Neural cell (in vitro differentiated cells): ENCODE measurements around the gene KCNK15. TPM values are rescaled to one million over a fixed set of nuclear protein-coding genes. Genes with fewer than 3 reads are reported as not detected.

ENCODE experiments used
- H2AFZ ChIP-seq: fragments of 200-600, 300-800 bp; sonication (generic), shearing (Covaris generic); 2 replicates; pipeline ENCODE4 v1.6.0; 2014; ENCODE audit warnings: low read depth, mild to moderate bottlenecking, antibody characterized with exemption, low read length, moderate library complexity
- H3F3A ChIP-seq: fragments of 200-600 bp; shearing (Covaris generic); 2 replicates; pipeline ENCODE4 v1.6.1; 2016; ENCODE audit warnings: mild to moderate bottlenecking, moderate library complexity, mixed read lengths, antibody characterized with exemption, low read length; ENCODE audit not compliant: insufficient read depth, poor library complexity, severe bottlenecking
- H3K27ac ChIP-seq: fragments of 200-600, 300-800 bp; sonication (generic), shearing (Covaris generic); 2 replicates; pipeline ENCODE4 v1.5.1; 2014; ENCODE audit warnings: mild to moderate bottlenecking, low read length, moderate library complexity
- H3K27me3 ChIP-seq: fragments of 300-800, 200-600 bp; sonication (generic), shearing (Covaris generic); 2 replicates; pipeline ENCODE4 v1.6.0; 2014; ENCODE audit warnings: mild to moderate bottlenecking, low read depth, low read length, moderate library complexity; ENCODE audit not compliant: insufficient read depth
- H3K36me3 ChIP-seq: fragments of 300-800, 200-600 bp; sonication (generic), shearing (Covaris generic); 2 replicates; pipeline ENCODE4 v1.5.1; 2014; ENCODE audit warnings: mild to moderate bottlenecking, antibody characterized with exemption, low read length, moderate library complexity; ENCODE audit not compliant: insufficient read depth
- H3K4me2 ChIP-seq: fragments of 300-800, 200-600 bp; sonication (generic), shearing (Covaris generic); 2 replicates; pipeline ENCODE4 v1.6.0; 2014; ENCODE audit warnings: mild to moderate bottlenecking, low read length
- H3K4me3 ChIP-seq: fragments of 300-800, 200-600 bp; sonication (generic), shearing (Covaris generic); 2 replicates; pipeline ENCODE4 v1.5.1; 2014; ENCODE audit warnings: mild to moderate bottlenecking, low read length, moderate library complexity
- H3K79me2 ChIP-seq: fragments of 200-600 bp; shearing (Covaris generic); replicated peaks from 2 replicates; pipeline ENCODE4 v1.6.0; 2014; ENCODE audit warnings: mild to moderate bottlenecking, low read length, moderate library complexity; ENCODE audit not compliant: insufficient read depth
- H3K9ac ChIP-seq: fragments of 300-800, 200-600 bp; sonication (generic), shearing (Covaris generic); 2 replicates; pipeline ENCODE4 v1.6.1; 2016; ENCODE audit warnings: mild to moderate bottlenecking, low read length, mixed read lengths
- H3K9me2 ChIP-seq: fragments of 200-600 bp; shearing (Covaris generic); 2 replicates; pipeline ENCODE4 v1.6.1; 2016; ENCODE audit warnings: mild to moderate bottlenecking, low read length, mixed read lengths; ENCODE audit not compliant: insufficient read depth
- H3K9me3 ChIP-seq: fragments of 200-600, 300-800 bp; sonication (generic), shearing (Covaris generic); 2 replicates; pipeline ENCODE4 v1.6.1; 2016; ENCODE audit warnings: mild to moderate bottlenecking, mixed run types, low read length, moderate library complexity, mixed read lengths
- H4K20me1 ChIP-seq: fragments of 200-600 bp; shearing (Covaris generic); 2 replicates; pipeline ENCODE4 v1.6.1; 2016; ENCODE audit warnings: mild to moderate bottlenecking, mixed run types; ENCODE audit not compliant: insufficient read depth
- EP300 ChIP-seq: fragments of 450-650 bp; conservative IDR thresholded peaks from 2 replicates; pipeline ENCODE4 v1.6.1; 2014; ENCODE audit warnings: antibody characterized with exemption, mild to moderate bottlenecking, moderate library complexity; ENCODE audit not compliant: poor library complexity, severe bottlenecking
- EZH2 ChIP-seq: fragments of 200-600, 300-800 bp; shearing (Covaris generic), sonication (generic); IDR thresholded peaks from 2 replicates; pipeline ENCODE4 v1.6.1; 2014; ENCODE audit warnings: antibody characterized with exemption, low read length, borderline replicate concordance, mild to moderate bottlenecking; ENCODE audit not compliant: insufficient read depth, poor library complexity, severe bottlenecking
- MXI1 ChIP-seq: fragments of 450-650 bp; conservative IDR thresholded peaks from 2 replicates; pipeline ENCODE4 v1.6.1; 2014; ENCODE audit warnings: antibody characterized with exemption, mild to moderate bottlenecking; ENCODE audit not compliant: poor library complexity, severe bottlenecking
- POLR2AphosphoS5 ChIP-seq: IDR thresholded peaks from 2 replicates; pipeline ENCODE4 v1.6.1; 2012
- RAD21 ChIP-seq: fragments of 450-650 bp; conservative IDR thresholded peaks from 2 replicates; pipeline ENCODE4 v1.6.1; 2014; ENCODE audit warnings: antibody characterized with exemption, mild to moderate bottlenecking, moderate library complexity
- SMC3 ChIP-seq: fragments of 450-650 bp; conservative IDR thresholded peaks from 2 replicates; pipeline ENCODE4 v1.6.1; 2014; ENCODE audit warnings: antibody characterized with exemption, mild to moderate bottlenecking, moderate library complexity; ENCODE audit not compliant: poor library complexity
- TAF1 ChIP-seq: IDR thresholded peaks from 2 replicates; pipeline ENCODE4 v1.6.1; 2012; ENCODE audit warnings: low read depth
- polyA plus RNA-seq: library from polyadenylated mRNA; depleted of rRNA; stranded (reverse); fragments of >200 nt; gene quantifications from 2 replicates; pipeline ENCODE4 v1.2.3, GENCODE V29; 2014
- TF ChIP-seq, protein P1 (sequence below): fragments of 450-650 bp; IDR thresholded peaks from 2 replicates; pipeline ENCODE4 v1.5.1; 2014; ENCODE audit warnings: antibody characterized with exemption, mild to moderate bottlenecking, moderate library complexity; ENCODE audit not compliant: poor library complexity, severe bottlenecking
- TF ChIP-seq, protein P2 (sequence below): IDR thresholded peaks from 2 replicates; pipeline ENCODE4 v1.6.1; 2012; ENCODE audit warnings: borderline replicate concordance

Gene KCNK15
- polyA plus RNA-seq, 1 donor from 2014 or later = not detected

DNA sequence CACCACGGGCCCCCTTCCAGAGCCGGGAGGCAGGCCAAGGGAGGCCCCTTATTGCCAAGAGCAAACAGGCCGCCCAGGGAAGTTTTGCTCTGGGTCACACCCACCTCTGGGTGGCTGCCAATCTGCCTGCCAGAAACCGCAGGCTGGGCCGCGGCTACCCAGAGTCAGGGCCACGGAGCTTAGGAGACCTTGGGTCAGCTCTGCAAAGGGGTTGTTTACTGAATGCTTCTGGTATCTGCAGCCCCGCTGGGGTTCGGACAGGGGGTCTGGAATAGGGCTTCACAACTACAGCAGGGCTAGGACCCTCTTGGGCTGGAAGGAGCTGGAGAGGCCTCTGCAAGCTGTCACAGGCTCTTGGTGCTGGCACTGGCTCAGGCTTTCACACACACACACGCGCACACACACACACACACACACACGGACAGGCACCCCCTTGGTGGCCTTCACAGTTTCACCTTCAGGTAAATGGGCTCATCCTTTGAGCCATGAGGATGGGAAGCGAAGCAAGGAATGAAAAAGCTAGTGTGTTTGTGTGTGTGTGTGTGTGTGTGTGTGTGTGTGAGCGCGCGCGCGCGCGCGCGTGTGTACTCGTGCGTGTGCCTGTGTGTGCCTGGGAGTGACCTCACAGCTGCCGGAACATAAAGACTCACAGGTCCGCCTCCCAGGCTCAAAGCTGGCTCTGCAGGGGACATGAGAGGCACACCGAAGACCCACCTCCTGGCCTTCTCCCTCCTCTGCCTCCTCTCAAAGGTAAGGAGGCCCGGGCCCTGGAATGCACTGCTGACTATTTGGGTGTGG lies 30.8 kb upstream of the KCNK15 start, which contains the start of gene CCN5:
Gene CCN5 (plus strand): TSS at position 669 of the 798 bp plus-strand sequence. CDS start 22 bp downstream, at position 691.
- Histone ChIP-seq H2AFZ (no peak within 1 kb of the TSS), H3K9me3 (no peaks in the 10 kb centered on the region), H3K27me3 (no peaks in the 10 kb centered on the region), H3K9me2 (no peaks in the 10 kb centered on the region), H3K79me2 (no peaks in the 10 kb centered on the region), H3F3A (no peaks in the 10 kb centered on the region), H3K27ac (no peak within 1 kb of the TSS), H4K20me1 (no peaks in the 10 kb centered on the region), H3K4me3 (no peak within 1 kb of the TSS), H3K4me2 (no peak within 1 kb of the TSS), H3K9ac (no peak within 1 kb of the TSS), H3K36me3 (no peaks in the 10 kb centered on the region)
- TF ChIP-seq RAD21 (no peak), TAF1 (no peak), POLR2AphosphoS5 (no peak), EP300 (no peak), MXI1 (no peak), EZH2 (no peak)
- TF ChIP-seq, protein P1, sequence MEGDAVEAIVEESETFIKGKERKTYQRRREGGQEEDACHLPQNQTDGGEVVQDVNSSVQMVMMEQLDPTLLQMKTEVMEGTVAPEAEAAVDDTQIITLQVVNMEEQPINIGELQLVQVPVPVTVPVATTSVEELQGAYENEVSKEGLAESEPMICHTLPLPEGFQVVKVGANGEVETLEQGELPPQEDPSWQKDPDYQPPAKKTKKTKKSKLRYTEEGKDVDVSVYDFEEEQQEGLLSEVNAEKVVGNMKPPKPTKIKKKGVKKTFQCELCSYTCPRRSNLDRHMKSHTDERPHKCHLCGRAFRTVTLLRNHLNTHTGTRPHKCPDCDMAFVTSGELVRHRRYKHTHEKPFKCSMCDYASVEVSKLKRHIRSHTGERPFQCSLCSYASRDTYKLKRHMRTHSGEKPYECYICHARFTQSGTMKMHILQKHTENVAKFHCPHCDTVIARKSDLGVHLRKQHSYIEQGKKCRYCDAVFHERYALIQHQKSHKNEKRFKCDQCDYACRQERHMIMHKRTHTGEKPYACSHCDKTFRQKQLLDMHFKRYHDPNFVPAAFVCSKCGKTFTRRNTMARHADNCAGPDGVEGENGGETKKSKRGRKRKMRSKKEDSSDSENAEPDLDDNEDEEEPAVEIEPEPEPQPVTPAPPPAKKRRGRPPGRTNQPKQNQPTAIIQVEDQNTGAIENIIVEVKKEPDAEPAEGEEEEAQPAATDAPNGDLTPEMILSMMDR = no peak

DNA sequence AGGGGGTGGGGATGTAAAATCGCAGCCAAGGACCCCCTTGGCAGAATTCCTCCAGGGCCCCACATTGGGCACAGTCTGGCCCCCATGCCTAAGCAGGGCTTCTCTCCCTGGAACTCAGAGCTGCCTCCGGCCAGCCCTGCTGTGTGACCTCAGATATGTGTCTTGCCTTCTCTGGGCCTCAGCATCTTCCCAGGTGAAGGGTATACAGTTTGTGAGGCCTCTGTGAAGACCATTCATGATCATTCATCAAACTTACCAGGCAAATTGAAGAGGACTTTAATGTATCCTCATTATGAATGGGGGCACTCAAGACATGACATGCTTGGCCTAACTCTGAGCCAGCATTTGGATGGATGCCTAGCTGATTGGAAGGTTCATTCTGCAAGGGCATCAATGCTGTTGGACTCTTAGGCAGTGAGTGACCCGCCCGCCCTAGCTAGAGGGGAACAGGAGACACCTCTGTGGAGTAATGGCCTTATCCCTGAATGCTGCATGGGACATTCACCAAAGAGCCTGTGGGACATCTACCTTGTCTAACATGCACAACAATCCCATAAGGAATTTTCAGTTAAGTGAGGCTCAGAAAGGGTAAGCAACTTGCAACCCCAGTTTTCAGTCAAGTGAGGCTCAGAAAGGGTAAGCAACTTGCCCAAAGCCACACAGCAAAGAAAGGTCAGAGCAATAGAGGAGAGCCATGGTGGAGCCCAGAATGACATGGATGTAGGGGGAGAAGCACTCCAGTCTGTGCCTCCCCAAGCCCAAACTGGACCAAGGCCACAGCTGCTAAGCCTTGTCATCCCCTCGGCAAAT lies 30.0 kb upstream of the KCNK15 start:
- Histone ChIP-seq H3K9me3 (no peaks in the 10 kb centered on the region), H3K79me2 (no peaks in the 10 kb centered on the region), H3K4me3 (no peak overlapping the region), H2AFZ (no peak overlapping the region), H3K9me2 (no peaks in the 10 kb centered on the region), H3K36me3 (no peaks in the 10 kb centered on the region), H4K20me1 (no peaks in the 10 kb centered on the region), H3K9ac (no peak overlapping the region), H3K4me2 (no peak overlapping the region), H3F3A (no peaks in the 10 kb centered on the region), H3K27me3 (no peaks in the 10 kb centered on the region), H3K27ac (no peak overlapping the region)
- TF ChIP-seq SMC3 = no peak
- TF ChIP-seq MXI1 = no peak
- no peak for TF ChIP-seq EZH2
- TF ChIP-seq, protein P2, sequence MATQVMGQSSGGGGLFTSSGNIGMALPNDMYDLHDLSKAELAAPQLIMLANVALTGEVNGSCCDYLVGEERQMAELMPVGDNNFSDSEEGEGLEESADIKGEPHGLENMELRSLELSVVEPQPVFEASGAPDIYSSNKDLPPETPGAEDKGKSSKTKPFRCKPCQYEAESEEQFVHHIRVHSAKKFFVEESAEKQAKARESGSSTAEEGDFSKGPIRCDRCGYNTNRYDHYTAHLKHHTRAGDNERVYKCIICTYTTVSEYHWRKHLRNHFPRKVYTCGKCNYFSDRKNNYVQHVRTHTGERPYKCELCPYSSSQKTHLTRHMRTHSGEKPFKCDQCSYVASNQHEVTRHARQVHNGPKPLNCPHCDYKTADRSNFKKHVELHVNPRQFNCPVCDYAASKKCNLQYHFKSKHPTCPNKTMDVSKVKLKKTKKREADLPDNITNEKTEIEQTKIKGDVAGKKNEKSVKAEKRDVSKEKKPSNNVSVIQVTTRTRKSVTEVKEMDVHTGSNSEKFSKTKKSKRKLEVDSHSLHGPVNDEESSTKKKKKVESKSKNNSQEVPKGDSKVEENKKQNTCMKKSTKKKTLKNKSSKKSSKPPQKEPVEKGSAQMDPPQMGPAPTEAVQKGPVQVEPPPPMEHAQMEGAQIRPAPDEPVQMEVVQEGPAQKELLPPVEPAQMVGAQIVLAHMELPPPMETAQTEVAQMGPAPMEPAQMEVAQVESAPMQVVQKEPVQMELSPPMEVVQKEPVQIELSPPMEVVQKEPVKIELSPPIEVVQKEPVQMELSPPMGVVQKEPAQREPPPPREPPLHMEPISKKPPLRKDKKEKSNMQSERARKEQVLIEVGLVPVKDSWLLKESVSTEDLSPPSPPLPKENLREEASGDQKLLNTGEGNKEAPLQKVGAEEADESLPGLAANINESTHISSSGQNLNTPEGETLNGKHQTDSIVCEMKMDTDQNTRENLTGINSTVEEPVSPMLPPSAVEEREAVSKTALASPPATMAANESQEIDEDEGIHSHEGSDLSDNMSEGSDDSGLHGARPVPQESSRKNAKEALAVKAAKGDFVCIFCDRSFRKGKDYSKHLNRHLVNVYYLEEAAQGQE = no peak
